Smooth muscle cell of the brain vasculature (primary cell): ENCODE measurements around the gene DOP1A.
A peak's percentile ranks its signal among the peaks of the same experiment; 100 is the strongest.
"Not testable (repeated sequence)": the region's sequence is repeated elsewhere in the genome, so short reads cannot be mapped to it uniquely, and the experiment has no call there.

ENCODE experiments used
- DNase-seq: peaks from one replicate; pipeline ENCODE4 v3.0.0-alpha.2; 2012; ENCODE audit warnings: low read depth, low spot score

The DOP1A gene

DNA sequence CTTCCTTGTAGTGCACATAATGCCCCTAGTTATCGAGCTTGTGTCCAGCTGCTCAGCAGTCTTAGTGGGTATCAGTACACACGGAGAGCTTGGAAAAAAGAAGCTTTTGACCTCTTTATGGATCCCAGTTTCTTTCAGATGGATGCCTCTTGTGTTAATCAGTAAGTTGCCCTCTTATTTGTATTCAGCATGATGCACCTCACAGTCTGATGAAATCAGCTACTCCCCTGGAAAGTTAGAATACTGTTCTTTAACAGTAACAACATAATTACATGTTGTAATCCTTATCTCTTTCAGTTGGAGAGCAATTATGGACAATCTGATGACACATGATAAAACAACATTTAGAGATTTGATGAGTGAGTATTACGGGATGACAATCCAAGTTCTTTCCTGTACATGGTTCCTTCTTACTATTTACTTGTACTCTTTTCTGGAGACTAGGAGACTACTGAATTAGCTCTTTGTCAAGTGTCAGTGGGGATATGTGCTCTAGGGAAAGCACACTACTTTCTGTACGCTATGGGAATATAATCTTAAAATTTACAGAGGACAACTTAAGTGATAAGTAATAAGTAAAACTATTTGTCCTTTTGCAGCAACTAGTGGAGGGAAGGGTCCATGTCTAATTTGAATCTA lies 86.5 kb downstream of the DOP1A start:
- no peak for DNase-seq

DNA sequence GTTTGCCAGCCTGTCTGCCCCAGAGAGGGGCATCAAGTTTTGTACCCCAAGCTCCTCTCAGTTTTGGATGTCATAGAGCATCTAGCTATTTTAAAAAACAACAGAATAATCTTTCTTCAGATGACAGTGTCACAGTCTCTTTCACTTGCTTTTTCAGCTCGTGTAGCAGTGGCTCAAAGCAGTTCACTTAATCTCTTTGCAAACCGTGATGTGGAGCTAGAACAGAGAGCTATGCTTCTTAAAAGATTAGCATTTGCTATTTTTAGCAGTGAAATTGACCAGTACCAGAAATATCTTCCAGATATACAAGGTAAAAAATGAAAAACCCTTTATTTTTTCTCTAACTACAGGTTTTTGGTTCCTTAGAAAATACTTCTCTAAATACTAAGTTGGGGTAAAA lies 88.3 kb downstream of the DOP1A start:
- no peak for DNase-seq

DNA sequence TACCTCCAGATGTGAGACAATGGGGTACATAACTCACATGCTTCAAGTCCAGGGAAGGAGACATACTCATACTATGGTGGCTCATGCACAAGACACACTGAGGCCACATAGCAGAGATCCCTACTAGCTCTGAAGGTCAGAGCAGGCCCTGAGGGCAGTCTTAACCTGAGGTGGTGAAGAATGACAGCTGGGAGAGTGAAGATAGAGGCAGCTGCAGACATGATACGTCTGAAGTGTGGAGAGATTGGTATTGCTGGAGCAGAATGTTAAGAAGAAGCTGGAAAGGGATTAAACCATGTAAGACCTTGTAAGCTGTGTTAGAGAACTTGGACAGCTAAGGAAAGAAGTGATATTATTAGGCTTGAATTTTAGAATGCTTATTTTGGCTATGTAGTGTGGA lies 92.7 kb downstream of the DOP1A start:
- no peak for DNase-seq

DNA sequence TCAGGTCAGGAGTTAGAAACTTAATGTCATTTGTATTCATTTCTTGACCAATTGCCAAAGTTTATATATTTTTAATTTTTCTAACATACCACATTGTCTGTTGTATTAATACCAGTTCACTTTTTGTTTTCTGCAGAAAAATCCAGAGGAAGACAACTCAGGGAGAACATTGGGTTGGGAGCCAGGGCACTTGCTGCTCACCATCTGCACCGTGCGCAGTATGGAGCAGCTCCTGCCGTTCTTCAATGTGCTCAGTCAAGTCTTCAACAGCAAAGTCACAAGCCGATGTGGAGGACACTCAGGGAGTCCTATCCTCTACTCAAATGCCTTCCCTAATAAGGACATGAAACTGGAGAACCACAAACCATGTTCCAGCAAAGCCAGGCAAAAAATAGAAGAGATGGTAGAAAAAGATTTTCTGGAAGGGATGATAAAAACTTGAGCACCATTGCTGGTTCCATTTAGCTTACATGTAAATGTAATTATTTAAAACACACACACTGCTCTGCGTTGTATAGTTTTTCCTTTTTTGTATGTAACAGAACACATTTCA lies 100.3 kb downstream of the DOP1A start:
- no peak for DNase-seq

DNA sequence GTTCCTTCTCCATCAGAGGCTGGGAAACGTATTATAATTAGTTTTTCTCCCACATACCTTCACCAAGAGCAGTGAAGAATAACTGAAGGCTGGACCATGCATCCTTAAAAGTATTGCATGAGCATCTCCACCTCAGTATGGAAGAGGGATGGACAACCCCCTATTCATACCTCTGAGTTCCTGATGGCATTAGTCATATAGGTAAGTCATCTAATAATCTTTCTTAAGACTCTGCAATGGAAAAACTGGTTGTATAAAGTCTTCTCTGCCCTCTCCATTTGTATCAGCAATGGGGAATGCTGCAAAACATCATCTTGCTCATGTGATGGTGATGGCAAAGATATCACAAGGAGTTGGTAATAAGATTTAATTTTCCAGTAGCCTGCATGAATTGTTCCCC lies 101.1 kb downstream of the DOP1A start:
- DNase-seq, result no peak

DNA sequence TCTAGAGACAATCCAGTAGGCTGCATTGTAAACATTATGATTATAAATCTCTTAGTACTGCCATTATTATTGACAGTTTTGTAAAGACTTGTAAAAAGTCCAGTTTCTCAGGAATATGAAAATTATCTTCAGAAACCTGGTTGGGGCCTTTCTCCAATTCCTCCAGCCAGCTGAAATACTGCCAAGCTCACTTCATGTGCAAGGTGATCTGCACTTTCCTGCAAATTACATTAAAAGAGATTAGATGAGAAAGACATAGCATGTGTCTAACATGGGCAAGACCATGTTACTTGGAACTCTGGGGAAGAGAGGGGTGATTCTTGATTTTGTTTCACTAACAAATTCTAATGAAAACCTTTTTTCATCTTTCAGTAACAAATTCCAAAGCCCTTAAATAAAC lies 101.6 kb downstream of the DOP1A start:
- no peak for DNase-seq

DNA sequence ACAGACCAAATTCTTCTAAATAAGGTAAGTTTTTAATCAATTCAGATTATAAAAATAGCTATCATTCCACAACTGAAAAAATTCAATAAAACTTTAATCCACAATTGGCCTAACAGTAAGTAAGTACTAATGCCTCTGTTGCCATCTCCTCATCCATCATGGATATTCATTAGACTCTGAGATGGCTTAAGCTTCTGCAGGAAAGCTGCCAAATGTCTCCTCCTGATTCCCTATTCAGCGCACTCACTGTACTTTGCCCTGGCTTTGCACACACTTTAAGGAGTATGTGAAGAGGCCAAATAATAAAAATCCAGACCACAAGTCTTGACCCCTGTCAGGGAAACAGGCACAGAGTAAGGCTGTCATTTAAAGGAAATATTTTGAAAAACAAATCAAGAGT lies 102.0 kb downstream of the DOP1A start:
- DNase-seq, result no peak

DNA sequence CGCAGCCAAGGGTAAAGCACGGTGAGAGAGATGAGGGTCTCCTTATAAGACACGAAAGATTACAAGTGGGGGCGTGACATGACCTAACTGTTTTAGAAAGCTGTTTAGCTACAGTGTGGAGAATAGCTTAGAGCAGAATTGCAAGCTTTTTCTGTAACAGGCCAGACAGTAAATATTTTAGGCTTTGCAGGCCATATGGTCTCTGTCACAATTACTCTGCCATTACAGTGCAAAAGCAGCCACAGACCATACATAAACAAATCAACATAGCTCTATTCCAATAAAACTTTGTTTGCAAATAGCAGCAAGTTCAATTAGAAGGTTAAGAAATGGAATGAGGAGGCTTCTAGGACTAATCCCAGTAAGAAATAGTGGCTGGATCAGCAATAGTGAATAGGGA lies 108.8 kb downstream of the DOP1A start:
- DNase-seq, result no peak

DNA sequence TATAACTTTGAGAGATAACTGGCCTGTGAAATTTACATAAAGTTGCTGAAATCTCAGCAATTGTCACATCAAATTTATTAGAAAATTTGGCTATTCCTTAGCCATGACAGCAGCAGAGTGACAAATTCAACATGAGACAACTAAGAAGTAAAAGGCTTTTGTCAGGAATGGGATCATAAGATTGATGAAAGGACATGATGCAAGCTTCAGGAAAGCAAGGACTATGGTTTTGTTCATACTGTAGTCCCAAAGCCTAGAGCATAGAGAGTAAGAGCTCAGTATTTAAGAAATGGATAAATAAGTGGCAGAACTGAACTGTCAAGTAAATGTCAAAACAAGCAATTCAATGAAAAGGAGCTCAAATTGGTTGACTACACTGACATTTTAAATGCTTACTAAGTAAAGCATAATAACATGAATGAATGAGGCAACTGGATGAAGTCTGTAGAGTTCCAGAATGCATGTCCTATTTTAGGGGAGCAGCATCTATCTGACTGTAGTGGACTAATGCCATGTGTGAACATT lies 113.0 kb downstream of the DOP1A start:
- DNase-seq, result no peak

DNA sequence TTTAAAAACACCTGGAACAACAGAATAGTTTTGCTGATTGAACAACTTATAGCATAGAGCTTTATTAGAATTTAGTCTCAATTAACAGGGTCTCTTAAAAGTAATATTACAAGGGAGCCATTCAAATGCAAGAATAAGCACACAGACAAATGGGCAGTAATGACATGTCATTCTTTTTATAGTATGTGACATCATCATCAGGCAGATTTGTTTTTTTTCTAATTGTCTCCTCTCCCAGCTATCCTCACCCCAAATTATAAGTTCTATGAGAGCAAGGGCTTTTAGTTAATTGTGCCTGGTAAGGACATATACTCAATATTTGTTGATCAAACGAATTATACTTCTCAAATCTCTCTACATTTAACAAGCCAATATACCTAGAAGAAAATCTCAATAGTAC lies 114.6 kb downstream of the DOP1A start:
- DNase-seq, result no peak

DNA sequence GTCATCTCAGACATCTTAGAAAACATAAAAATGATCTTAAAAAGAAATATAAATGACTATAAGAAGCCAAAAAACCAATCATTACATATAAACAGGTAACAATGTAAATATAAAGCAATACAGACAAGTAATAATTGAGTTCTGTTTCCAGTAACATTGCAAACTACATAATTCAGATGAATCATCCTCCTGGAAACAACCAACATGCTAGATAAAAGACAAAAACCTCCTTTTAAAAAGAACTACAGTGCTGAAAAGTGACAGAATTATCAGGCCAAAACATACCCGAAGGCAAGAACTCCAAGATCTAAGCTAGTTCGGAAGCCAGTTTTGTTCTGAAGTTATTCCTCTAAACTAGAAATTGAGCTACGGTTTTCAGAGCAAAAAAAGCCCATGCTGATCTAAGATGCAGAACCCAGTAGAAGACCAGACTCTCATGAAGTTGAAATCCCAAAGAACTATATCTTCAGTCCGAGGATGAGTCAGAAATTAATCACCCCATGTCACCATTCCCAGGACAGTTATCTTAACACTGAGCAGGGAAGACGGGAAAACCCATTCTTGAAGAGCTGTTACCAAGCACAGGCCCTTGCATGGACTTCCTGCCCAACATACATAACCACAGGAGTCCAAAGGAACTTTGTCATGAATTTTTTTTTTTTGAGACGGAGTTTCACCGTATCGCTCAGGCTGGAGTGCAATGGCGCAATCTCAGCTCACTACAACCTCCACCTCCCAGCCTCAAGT lies 115.8 kb downstream of the DOP1A start:
- DNase-seq, result no peak

DNA sequence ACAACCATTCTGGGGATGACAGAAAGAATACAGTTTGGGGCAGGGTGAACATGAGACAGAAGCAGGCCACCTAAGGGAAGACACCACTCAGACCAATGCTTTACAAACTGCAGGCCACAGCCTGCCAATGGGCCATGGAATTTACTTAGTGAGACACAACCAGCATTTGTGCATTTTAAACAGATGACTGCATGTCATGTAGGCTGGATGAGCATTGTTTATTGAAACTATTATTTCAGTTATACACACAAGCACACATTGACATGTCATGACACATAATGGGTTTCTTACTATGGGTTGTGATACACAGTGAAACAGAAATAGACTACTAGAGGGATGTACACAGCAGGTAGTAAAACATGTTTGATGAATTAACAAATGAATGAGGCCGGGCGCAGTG lies 117.6 kb downstream of the DOP1A start:
- DNase-seq, result no peak

DNA sequence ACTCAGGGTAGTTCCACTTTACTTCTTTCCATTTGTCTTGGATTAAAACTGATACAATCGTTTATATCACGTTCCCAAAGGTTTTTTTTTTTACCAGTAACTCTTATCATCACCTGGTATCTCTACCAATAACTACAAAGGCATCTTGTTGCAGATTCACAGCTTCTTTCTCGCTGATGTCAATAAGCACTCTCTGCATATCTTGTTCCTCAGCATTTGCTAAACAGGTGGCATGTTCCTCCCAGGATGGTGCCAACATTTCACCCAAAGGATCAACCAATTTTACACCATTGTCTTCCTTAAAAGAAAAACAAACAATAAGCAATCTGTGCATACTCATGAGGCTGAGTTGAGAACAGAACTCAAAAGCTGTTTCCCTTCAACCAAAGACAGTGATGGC lies 121.0 kb downstream of the DOP1A start:
- no peak for DNase-seq

DNA sequence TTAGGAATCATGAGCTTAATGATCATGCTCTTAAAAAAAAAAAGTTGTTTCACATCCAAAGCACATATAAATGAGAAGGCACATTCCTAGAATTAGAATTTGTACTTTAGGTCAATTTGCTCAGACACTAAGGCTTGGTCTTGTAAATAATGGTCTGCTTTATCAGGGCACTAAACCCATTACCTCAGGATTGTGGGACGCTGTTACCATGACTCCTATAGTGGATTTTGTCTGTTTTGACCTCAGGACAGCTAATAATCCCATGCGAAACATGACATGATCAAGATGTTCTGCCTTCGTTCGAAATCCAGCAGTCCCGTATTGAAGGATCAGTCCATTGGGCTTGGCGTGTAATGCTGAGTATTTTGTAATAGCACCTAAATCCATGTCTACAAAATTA lies 123.2 kb downstream of the DOP1A start:
- no peak for DNase-seq

DNA sequence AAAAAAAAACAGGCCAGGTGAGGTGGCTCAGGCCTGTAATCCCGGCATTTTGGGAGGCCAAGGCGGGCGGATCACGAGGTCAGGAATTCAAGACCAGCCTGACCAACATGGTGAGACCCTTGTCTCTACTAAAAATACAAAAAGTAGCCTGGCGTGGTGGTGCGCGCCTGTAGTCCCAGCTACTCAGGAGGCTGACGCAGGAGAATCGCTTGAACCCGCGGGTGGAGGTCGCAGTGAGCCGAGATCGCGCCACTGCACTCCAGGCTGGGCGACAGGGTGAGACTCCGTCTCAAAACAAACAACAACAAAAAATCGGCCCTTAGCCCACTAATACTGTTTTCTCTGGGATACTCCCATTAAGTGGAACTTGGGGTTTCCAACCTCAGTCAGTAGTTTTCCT lies 124.5 kb downstream of the DOP1A start:
- DNase-seq, result not testable (repeated sequence)

DNA sequence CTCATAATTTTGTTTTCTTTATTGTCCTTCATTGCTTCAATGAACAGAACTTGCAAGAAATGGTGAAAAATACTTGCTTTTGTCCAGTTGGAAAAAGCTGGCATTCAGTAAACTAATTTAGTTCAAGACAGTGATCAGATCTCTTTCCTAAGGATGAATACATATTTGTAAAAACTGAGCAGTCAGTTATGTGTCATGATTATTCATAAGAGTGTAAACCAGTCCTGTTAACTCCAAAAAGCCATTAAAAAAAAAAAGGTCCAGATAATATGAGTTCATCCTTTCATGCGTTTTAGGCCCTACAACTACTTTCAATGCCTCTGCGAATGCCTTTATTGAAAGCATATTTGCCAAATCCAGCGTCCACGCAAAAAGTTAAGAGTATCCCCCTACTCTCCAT lies 125.0 kb downstream of the DOP1A start:
- no peak for DNase-seq

DNA sequence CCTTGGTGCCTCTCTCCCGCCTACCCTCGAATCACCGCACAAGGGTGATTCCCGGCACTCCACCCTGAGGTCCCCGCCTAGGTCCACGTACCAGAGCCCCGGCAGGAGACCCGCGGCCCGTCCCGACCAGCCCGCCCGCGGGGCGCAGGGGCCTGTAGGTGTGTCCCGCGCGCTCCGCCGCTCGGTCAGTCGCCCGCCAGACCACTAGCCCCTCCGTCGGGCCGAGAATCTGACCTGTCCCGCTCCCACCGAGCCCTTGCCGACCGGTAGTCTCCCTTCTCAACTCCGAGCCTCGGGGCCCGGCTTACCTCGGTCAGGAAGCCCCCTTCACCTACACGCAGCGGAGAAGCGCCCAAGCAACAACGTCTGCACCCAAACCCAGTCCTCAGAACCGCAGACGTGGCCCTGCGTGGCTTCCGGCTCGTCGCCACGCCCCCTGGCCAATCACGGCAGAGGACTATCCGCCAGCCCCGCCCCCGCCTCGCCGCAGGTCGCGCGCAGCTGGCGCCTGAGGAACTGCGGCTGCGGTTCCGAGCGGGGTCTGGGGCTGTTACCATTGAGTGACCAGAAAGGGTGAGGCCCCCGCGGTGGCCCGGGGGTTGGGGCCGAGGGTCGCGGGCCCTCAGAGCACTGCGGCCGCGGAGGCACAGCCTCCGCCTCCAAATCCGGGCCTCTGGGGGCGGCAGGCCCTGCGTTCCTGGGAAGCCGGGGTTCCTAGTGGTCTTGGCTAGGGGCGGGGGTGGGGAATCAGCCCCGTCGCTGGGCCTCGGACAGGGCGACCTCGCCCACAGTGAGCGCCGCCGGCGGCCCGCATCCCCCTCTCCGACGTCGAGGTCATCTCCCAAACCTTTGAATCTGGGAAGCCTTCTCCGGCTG lies 125.6 kb downstream of the DOP1A start, which contains the start of the genes PGM3 and RWDD2A:
Gene PGM3, minus strand, starts transcription at position 395 of the 876 bp plus-strand sequence. CDS start 2,253 bp downstream, outside the sequence.
Gene RWDD2A, plus strand, starts transcription at position 487 of the 876 bp plus-strand sequence. CDS start 1,095 bp downstream, outside the sequence.
- peak; percentile 57 for DNase-seq

DNA sequence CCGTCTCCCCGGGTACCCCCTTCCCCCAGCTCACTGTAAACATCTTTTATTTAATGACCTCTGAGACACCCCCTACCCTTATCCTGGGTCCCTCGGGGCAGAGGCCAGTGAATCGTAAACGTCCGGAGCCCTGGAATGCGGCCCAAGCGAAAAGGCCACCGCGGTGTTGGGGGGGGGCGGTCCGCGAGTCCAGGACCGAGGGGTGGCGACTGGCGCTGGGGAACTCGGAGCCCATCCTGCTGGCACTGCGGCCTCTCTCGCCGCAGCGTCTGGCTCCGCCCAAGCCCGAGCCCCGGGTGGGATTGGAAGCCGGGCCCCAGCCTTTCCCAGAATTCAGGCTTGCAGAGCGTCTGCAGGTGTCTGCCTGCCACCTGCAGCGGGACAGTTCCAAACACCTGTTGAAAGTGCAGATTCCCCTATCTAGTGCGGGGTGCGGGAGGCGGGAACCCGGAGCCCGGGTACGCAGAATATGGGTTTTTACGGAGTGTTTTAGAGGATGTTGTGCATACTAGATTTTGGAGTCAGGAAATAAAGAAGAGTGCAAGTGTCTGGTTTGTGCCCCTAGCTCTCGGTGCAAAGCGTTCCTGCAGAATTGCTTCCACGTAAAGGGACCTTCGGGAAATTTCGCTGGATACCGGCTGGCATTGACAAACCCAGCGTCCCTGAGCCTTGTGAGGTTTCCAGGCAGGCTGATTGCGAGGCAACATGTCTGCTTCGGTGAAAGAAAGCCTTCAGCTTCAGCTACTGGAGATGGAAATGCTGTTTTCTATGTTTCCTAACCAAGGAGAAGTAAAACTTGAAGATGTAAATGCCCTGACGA lies 126.5 kb downstream of the DOP1A start:
- no peak for DNase-seq

DNA sequence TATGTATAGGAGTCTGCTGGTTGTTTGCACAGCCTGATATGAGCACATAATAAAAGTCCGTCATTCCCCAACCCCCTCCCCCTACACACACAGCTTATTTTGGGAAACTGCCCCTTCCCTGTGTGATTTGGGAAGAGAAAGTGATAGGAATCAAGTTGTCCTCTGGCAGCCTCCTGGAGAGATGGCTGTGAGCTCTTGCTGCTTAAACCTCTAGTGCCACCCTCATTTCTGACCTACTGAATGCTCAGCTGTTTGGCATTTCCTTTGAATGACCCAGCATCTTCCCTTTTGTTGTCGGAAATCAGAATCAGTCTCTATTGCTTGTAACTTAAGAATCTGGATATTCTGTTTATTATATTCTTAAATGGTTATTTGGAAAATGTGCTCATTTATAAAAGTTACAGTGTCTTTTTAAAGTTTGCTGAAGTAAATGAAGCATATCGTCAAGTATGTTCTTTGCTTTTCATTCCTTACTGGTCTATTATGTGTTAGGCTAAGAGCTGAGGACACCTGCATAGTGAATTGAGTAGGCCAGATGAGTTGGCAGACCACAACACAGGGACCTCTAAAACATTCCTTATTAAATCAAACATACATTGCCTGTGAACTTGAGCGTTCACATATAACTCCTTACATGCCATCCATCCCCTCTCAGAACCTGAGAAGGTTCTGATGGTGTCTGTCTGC lies 131.2 kb downstream of the DOP1A start:
- no peak for DNase-seq

DNA sequence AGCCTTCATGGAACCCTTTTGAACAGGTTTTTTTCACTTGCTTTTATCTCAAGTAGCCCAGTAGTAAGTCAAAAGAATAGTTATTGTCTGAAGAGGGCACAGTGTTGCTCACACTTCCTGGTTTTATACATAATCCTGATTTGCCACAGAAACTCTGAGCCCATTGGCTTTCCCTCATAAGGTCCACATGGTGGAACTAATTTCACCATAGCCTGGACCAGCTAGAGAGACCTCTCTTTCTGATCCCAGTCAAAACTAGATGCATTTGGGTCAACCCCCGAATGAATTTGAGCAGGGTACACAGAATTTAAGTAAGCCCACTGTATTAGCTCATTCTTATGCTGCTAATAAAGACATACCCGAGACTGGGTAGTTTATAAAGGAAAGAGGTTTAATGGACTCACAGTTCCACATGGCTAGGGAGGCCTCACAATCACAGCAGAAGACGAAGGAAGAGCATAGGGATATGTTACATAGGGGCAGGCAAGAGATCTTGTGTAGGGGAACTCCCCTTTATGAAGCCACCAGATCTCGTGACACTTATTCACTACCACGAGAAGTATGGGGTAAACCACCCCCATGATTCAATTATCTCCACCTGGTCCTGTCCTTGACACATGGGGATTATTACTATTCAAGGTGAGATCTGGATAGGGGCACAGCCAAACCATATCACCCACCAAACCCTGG lies 131.8 kb downstream of the DOP1A start:
- DNase-seq, result no peak
